Activated CD8-positive, alpha-beta T cell treated with anti-CD3 and anti-CD28 coated beads for 36 hours (primary cell): ENCODE data around the gene MAST4. TPM values are rescaled to one million over a fixed set of nuclear protein-coding genes. Genes with fewer than 3 reads are reported as not detected.

Source experiments
- ATAC-seq: fragments of 200-7000 bp; cut with Tn5 transposase; one replicate; pipeline ENCODE4 v1.10.0; 2021; ENCODE audit warnings: mild to moderate bottlenecking, moderate library complexity
- CTCF ChIA-PET: fragments of 350-600 bp; sonication (Branson Sonifier 250); formaldehyde crosslinking; loops from one replicate; lab custom pipeline; 2021; ENCODE audit warnings: antibody characterized with exemption; lab: Charles Lee
- POLR2A ChIA-PET: fragments of 350-600 bp; sonication (Branson Sonifier 250); formaldehyde crosslinking; loops from one replicate; lab custom pipeline; 2021; ENCODE audit warnings: antibody characterized with exemption; lab: Charles Lee
- DNase-seq: peaks from one replicate; pipeline ENCODE4 v3.0.0-alpha.2; 2020
- H3K27ac Mint-ChIP-seq: one replicate; pipeline ENCODE4 v1.8.0; 2021; ENCODE audit warnings: mild to moderate bottlenecking, mixed read lengths
- H3K27me3 Mint-ChIP-seq: one replicate; pipeline ENCODE4 v1.8.0; 2021; ENCODE audit warnings: mixed read lengths
- H3K36me3 Mint-ChIP-seq: one replicate; pipeline ENCODE4 v1.8.0; 2021; ENCODE audit warnings: low read depth, mixed read lengths
- H3K4me1 Mint-ChIP-seq: one replicate; pipeline ENCODE4 v1.8.0; 2021; ENCODE audit warnings: low read depth, mixed read lengths
- H3K4me3 Mint-ChIP-seq: one replicate; pipeline ENCODE4 v1.8.0; 2021; ENCODE audit warnings: mild to moderate bottlenecking, moderate library complexity, mixed read lengths
- H3K9me3 Mint-ChIP-seq: one replicate; pipeline ENCODE4 v1.8.0; 2021; ENCODE audit warnings: mixed read lengths
- intact Hi-C: fragments of 100-400 bp; cut with micrococcal nuclease; formaldehyde crosslinking; loops from one replicate; pipeline ENCODE4 v1.10.0; 2022
- total RNA-seq, 2 experiments: library from RNA; stranded (reverse); gene quantifications; one replicate each; pipeline ENCODE4 v1.2.3, GENCODE V29; 2021
- TF ChIP-seq, protein P1 (sequence below): fragments of 200-600 bp; IDR thresholded peaks from one replicate; pipeline ENCODE4 v1.8.0; 2022; ENCODE audit warnings: antibody characterized with exemption, mild to moderate bottlenecking

Gene MAST4
- total RNA-seq, 2 experiments from 2014 or later: 7.6 to 10.0 TPM

DNA sequence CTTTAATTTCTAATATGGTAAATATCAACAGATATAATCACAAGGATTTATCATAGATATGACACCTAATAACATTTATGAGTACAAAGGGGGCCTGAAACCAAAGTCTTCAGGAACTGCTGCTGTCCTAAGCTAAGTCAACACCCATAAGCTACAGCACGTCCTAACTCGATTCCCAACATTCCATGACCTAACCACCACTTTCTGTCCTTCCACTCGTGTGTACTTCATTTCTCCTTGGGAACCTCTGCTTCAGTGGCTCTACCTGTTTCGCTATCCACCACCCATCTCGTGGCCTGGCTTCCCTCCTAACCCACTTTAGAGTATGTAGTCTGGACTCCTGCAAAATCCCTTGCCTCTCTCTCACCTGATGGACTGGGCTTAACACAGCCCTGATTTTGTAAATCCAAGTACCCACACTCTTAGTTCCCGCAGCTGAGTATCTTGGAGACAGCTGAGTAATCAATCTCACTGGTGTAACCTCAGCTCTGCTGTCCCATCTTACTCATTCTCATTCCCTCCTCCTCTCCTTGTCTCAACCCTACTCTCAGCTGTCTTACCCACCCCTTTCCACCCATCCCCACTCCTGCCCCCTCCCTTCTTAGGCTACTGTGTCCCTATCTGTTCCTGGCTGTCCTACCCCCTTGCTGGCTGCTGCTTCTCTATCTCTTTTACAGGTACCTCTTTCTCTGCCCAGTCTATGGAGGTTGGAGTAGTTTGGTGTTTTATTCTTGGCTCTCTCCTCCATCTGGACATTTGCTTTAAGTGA, 101.8 kb downstream of the MAST4 start:
- intact Hi-C loops: no loop called here
- ATAC-seq (no peak), DNase-seq (no peak)
- no peaks in the 10 kb centered on the region for H3K36me3 Mint-ChIP-seq
- H3K4me1 Mint-ChIP-seq: no peaks in the 10 kb centered on the region
- ChIA-PET CTCF (interaction anchor here (1.5 kb wide), 1 partner anchor 11 kb away, joined by 3 read pairs; no protein-coding TSS in a partner anchor), POLR2A (no interaction called here)
- peaks cover 13% of the 10 kb centered on the region for H3K27me3 Mint-ChIP-seq
- H3K27ac Mint-ChIP-seq: no peak overlapping the region
- H3K4me3 Mint-ChIP-seq: no peak overlapping the region
- TF ChIP-seq, protein P1, sequence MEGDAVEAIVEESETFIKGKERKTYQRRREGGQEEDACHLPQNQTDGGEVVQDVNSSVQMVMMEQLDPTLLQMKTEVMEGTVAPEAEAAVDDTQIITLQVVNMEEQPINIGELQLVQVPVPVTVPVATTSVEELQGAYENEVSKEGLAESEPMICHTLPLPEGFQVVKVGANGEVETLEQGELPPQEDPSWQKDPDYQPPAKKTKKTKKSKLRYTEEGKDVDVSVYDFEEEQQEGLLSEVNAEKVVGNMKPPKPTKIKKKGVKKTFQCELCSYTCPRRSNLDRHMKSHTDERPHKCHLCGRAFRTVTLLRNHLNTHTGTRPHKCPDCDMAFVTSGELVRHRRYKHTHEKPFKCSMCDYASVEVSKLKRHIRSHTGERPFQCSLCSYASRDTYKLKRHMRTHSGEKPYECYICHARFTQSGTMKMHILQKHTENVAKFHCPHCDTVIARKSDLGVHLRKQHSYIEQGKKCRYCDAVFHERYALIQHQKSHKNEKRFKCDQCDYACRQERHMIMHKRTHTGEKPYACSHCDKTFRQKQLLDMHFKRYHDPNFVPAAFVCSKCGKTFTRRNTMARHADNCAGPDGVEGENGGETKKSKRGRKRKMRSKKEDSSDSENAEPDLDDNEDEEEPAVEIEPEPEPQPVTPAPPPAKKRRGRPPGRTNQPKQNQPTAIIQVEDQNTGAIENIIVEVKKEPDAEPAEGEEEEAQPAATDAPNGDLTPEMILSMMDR: no peak
- peaks cover 3% of the 10 kb centered on the region for H3K9me3 Mint-ChIP-seq

DNA sequence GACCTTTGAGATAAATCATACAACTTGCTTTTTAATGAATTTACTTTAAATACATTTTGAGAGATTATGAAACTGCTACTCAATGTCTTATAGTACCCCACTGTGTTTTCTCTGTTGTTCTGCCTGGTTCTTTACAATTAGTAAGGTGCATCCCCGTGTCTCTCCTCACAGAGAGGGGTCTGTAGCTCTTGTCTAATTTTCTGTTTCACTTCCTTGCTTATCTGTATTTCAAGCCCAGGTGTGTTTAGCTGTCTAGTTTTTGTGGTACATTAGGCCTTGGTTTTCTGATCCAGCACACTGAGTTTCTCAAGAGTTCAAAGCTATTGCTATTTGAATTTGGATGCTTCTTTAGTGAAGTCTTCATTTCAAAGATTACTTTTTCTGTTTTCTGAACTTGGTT, 105.1 kb downstream of the MAST4 start:
- peaks cover 5% of the 10 kb centered on the region for H3K27me3 Mint-ChIP-seq
- H3K4me1 Mint-ChIP-seq: no peaks in the 10 kb centered on the region
- intact Hi-C loops: no loop called here
- CTCF ChIA-PET: no interaction called here
- no peak overlapping the region for H3K4me3 Mint-ChIP-seq
- TF ChIP-seq, protein P1: no peak
- DNase-seq (no peak), ATAC-seq (no peak)
- no peaks in the 10 kb centered on the region for H3K36me3 Mint-ChIP-seq
- POLR2A ChIA-PET: no interaction called here
- no peaks in the 10 kb centered on the region for H3K9me3 Mint-ChIP-seq
- H3K27ac Mint-ChIP-seq: no peak overlapping the region

GRCh38 chr5:66702426-66702825, 106.2 kb downstream of the MAST4 start:
- H3K4me3 Mint-ChIP-seq: no peak overlapping the region
- TF ChIP-seq, protein P1: no peak
- intact Hi-C loops: no loop called here
- no peaks in the 10 kb centered on the region for H3K36me3 Mint-ChIP-seq
- H3K27me3 Mint-ChIP-seq: peaks cover 5% of the 10 kb centered on the region
- ChIA-PET POLR2A (no interaction called here), CTCF (no interaction called here)
- no peak overlapping the region for H3K27ac Mint-ChIP-seq
- ATAC-seq: no peak
- no peaks in the 10 kb centered on the region for H3K9me3 Mint-ChIP-seq
- H3K4me1 Mint-ChIP-seq: no peaks in the 10 kb centered on the region
- no peak for DNase-seq

GRCh38 chr5:66704790-66705425, 108.7 kb downstream of the MAST4 start:
- ChIA-PET CTCF (interaction anchor here (0.9 kb wide), 1 partner anchor 399 kb away, joined by 3 read pairs; no protein-coding TSS in a partner anchor), POLR2A (no interaction called here)
- peaks cover 2% of the 10 kb centered on the region for H3K27me3 Mint-ChIP-seq
- no peaks in the 10 kb centered on the region for H3K4me1 Mint-ChIP-seq
- no peak for ATAC-seq
- no peak for DNase-seq
- no peaks in the 10 kb centered on the region for H3K36me3 Mint-ChIP-seq
- H3K4me3 Mint-ChIP-seq: no peak overlapping the region
- no peaks in the 10 kb centered on the region for H3K9me3 Mint-ChIP-seq
- intact Hi-C loops: no loop called here
- no peak overlapping the region for H3K27ac Mint-ChIP-seq
- TF ChIP-seq, protein P1: no peak

DNA sequence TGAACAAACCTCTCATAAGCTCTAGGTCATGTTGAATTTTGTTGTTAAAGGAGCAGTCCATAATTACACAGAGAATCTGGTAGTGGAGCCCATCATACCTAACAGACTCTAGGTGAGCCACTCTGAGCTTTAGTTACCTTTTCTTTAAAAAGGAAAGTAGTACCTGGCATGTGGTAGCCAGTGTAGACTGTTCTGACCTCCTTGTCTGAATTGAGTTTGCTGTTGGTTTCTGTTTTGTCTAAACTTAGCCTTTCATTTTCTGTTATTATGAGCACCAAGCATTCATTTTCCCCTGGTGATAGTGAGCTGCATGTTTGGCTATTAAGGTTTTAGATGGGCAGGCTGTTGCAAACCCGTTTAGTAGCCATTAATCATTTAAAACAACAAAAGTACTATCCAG, 112.2 kb downstream of the MAST4 start:
- Mint-ChIP-seq H3K36me3 (no peaks in the 10 kb centered on the region), H3K4me1 (no peaks in the 10 kb centered on the region), H3K27ac (no peak overlapping the region), H3K4me3 (no peak overlapping the region), H3K27me3 (peaks cover 5% of the 10 kb centered on the region), H3K9me3 (peaks cover 8% of the 10 kb centered on the region)
- intact Hi-C loops: no loop called here
- TF ChIP-seq, protein P1: no peak
- no peak for DNase-seq
- ChIA-PET CTCF (interaction anchor here (1.3 kb wide), 1 partner anchor 27 kb away, joined by 3 read pairs; no protein-coding TSS in a partner anchor), POLR2A (interaction anchor here (0.5 kb wide), 1 partner anchor 20 kb away, joined by 3 read pairs; no protein-coding TSS in a partner anchor)
- no peak for ATAC-seq
